SK-N-DZ (cell line): ENCODE results near the gene ARHGAP11B.

Source experiments
- small RNA-seq, 2 experiments: library from RNA; depleted of rRNA; stranded (forward); fragments of <200 nt; gene quantifications; one replicate each; pipeline ENCODE3, GENCODE V24; 2014

ARHGAP11B gene

Small RNA genes within 50 kb of the gene (small RNA-seq; reads per million reads assigned to genes)
- gene RF00019 (0 reads per million in 2 experiments), gene RF00096 (0 to 0.76 reads per million in 2 experiments), gene RN7SL628P (0 reads per million in 2 experiments)
